Suppressor macrophage treated with lipopolysaccharide for 4 hours (primary cell): ENCODE data around the gene DCP2.

Source experiments
- DNase-seq: peaks from one replicate; pipeline ENCODE4 v3.0.0-alpha.2; 2020

DCP2 gene

DNA sequence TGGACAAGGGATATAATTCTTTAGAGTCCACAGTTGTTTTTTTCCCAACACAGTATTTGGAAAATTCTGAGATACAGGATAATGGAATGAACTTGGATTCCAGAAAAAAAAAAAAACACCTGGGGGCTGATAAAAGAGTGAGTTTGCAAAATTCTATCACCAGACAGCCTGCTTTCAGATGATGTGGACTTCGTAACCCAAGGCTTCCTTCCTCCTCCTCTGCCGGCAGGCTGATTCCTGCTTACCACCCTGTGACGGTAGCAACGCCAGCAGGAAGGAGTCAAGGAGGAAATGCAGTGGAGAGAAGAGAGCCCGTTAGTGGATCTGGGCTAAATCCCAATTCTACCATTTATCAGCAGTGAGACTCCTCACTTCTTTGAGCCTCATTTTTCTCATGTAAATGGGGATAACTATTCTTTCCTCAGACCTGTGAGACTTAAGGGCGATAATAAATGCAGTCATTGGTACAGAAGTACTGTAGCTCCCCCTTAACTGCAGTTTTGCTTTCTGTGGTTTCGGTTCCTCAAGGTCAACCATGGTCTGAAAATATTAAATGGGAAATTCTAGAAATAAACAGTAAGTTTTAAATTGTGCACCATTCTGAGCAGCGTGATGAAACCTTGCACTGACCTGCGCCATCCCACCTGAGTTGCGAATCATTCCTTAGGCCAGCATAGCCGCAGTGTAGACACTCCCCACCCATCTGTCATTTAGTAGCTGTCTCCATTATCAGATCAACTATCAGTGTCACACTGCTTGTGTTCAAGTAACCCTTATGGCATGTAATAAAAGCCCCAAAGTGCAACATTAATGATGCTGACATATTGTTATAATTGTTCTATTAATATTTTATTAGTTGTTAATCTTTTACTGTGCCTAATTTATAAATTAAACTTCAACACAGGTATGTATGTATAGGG is 71.4 kb downstream of the DCP2 start:
- DNase-seq, result peak; percentile 65

DNA sequence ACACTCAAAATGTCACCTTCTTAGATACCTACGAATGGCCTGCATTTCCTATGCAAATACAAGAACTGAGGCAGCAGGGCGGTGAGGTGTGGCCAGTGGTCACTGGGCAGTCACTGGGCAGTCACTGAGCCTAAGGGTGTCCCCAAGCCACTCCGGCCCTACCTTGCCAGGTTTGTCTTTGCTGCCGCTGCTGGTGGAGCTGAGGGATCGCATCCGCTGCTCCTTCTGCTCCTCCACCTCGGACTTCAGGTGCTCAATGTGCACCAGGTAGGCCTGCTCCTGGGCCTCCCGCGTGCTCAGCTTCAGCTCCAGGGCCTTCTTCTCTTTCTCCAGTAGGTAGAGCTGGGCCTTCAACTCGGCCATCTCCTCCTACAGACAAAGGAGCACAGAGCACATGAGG is 72.3 kb downstream of the DCP2 start:
- DNase-seq, result no peak

- peak; percentile 72 for DNase-seq
These were observed 74.3 kb downstream of the DCP2 start for GRCh38 chr5:113050721-113051382.

DNA sequence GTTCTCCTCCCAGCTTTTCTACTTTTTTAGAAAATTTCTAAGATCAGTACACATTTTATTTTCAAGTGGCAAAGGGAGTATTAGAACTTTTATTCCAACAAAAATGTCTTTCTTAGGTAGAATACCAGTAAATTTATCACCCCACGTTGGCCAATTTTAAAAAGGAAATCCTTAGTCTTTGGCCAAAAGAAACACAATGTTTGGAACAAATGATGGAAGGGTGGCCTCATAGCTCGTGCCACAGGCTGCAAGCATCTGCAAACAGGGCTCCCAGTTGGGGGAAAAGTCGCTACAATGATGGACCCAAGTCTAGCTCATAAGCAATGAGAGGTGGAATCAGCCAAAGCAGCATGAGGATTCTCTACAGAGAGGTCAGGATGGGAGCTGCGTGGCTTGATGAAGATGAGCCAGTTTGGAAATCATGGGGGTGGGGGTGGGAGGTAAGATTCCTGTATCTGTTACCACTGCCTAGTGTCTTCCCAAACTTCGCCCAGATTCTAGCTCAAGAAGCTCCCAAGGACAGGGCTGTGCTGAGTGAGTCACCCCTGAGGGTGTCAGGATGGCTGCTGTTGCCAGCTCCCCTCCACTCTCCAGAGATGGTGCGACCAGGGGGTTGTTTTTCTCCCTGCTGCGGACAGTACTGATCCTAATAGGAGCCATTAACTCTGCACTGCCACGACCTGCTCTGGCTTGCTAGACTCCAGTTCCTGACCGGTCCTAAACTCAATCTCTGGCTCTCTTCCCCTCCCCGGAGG is 75.6 kb downstream of the DCP2 start:
- DNase-seq, result no peak

DNA sequence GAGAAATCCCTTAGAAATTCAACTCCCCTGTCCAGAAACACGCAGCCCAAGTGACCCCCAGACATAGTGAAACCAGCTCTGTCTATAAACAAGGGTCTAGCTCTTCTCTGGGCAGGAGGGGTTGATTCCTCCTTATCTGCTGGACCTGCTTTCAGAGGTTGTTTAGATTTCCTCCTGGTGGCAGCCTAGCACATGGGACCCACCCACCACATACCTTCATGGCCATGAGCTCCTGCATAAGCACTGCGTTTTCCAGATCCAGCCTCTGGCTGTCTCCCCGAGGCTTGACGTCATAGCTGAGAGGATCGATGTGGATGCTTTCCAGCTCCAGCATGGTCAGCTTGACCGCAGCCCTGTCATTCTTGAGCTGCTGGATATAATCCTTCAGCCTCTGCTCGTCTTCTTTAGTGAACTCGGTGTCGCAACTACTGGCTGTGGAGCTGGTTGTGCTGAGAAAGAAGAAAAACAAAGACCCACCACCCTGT is 77.0 kb downstream of the DCP2 start:
- DNase-seq, result no peak

DNA sequence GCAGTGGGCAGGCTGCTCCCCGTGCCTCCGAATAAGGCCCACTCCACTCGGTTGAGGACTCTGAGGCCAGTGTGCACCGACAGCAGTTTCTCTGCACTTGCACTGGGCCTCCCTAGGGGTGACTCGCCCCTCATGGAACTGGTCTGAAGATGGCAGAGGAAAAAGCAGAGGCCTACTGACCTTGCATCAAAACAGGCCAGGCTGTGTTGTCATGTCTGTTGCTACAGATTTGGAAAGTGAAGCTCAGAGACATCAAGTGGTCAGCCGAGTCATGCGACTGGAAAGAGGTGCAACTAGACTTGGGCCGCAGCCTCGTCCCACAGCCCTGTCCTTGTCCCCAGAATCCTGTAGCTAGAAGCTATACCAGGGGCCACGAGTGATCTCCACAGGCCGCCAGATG is 78.3 kb downstream of the DCP2 start:
- peak; percentile 46 for DNase-seq

- DNase-seq, result peak; percentile 60
These were observed 80.4 kb downstream of the DCP2 start for GRCh38 chr5:113056988-113057387.

DNA sequence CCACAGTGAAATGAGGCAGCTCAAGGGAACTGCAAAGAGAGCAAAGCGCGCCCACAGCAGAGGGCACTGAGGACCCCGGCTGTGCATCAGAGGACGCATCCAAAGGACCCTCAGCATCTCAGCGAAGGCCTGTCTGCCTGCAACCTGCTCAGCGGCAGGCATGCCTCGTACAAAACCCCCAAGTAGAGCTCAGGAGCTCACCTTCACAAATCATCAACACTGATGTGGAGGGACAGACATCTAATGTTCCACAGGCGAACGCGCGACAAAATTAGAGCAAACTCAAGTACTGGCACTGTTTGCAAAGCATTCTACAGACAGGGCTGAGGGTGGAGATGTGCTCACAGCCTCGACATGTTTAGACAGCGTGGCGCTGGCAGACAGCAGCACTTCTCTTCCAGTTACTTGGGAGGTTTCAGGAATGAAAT is 81.0 kb downstream of the DCP2 start:
- no peak for DNase-seq

DNA sequence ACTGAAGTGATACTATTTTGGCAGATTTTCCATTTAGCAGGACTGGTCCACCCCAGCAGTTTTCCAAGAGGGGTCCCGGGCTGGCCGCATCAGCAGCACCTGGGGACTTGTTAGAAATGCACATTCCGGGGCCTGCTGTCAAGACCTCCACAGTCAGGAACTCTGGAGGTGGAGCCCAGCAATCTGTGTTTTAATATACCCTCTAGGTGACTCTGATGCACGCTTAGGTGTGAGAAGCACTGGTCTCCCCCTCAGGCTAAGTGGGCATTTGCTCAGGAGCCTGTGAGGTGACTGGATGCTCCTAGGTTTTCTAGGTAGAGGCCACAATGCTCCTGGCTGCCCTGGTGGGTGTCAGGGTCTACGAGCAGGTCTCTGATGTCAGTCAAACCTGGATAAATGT is 81.7 kb downstream of the DCP2 start:
- DNase-seq, result no peak

DNA sequence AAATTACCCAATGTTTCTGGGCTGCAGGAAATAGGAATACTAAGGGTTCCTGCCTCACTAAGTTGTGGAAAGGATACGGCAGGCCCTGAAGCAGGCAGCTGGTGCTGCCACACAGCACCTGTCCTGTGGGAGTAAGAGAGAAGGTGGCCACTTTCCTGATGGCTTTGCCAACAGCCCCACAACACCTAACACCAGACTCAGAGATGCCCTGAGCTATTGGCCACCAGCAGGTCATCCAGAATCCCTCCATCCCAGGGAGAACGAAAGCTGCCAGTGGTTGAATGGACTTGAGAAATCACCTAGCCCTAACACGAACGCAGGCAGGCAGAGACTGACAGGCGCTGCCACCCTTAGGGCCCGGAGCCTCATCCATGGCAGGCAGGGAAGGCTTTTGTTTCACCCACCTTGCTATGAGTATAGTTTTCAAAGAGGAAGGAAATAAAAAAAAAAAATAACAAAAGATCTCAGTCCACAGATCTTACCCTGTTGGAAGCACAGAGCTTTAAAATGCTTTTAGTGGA is 82.2 kb downstream of the DCP2 start:
- DNase-seq, result no peak

DNA sequence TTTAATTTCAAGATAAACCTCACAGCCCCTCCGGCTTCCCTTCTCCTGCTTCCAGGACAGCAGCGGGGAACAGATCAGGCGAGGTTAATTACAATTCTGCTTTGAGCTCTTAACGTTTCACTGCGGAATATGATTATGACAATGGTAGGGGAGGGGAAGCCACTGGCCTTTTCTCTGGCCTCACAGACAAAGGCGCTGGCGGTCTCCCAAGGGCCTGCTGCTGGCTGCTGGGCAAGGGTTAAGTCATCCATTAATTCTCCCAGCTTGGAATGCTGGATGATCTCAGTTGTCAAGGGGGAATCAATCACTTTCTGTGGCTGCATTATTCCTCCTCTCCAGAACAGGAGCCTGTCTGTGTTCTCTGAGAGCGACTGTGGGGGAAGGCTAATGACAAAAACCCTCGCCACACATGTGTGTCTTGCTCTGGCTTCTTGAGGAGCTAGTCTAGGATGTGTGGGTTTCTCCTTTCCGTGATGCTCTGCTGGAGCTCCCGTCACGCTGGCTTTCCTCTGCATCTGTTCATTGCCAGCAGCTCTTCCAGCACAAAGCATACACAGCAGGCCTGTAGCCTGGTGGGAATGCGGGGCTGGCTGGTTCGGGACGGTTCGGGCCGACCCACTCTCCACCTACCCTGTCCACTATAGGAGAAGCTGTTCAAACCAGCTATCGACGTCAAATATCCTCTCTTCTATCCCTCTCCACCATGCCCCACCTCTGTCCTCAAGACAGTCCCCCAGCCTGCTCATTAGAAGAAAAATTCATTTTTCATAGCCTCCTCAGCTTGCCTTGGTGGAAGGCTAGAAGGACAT is 82.8 kb downstream of the DCP2 start:
- no peak for DNase-seq

- DNase-seq, result no peak
These were observed 83.9 kb downstream of the DCP2 start for GRCh38 chr5:113060408-113061025.

- no peak for DNase-seq
These were observed 85.5 kb downstream of the DCP2 start for GRCh38 chr5:113061846-113062780.

DNA sequence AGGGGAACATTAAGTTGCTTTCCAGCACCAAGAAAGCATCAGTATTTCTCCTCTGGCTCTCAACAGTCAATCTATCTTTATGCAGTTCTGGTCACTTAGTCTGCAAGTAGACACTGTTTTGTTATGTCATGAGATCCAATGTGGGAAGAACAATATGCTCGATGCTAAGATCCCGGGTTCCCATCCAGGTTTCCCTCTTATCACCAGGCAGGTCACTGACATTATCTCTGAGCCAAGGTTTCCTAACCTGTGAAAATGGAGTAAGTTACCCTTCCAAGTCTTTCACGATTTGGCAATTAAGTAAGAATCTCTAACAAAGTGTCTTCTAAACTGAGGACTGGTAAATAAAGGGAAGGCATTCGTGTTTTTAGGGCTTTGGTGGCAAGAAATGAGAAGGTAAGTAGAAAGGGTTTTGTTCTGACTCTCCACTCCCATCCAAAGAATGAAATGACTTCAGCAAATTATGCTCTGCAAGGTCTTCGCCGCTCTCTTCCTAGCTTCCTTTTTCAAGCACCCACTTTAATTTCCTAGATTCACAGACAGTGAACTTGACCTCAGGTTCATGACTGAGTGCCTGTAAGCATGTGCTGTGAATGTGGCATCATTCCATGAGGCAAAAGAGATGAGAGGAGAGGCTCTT is 86.4 kb downstream of the DCP2 start:
- no peak for DNase-seq

DNA sequence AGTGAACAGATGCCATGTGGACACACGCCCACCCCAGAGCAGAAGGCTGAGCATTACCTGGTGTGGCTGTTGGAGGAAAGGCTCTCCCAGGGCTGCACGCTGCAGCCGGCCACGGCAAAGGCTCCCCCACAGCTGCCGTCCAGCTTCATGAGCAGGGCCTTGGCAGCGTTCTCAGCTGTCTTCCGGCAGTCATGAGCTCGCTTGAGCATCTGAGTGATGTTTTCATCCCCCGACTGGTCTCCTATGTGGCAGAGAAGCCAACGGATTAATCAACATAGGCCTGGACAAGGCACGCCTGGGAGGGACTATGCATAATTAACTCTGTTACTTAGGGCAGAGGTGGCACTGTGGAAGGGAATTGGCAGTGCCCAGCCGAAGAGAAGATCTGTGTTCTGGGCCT is 87.3 kb downstream of the DCP2 start:
- no peak for DNase-seq

- DNase-seq, result no peak
These were observed 88.2 kb downstream of the DCP2 start for GRCh38 chr5:113064806-113065205.

- no peak for DNase-seq
These were observed 89.0 kb downstream of the DCP2 start for GRCh38 chr5:113065626-113066025.

- DNase-seq, result no peak
These were observed 91.2 kb downstream of the DCP2 start for GRCh38 chr5:113067635-113068344.

- no peak for DNase-seq
These were observed 92.0 kb downstream of the DCP2 start for GRCh38 chr5:113068559-113068958.
